CD4-positive, alpha-beta T cell treated with Interleukin-15 for 1 hour (primary cell): Measurements from ENCODE around the gene ABCA7.
A peak's percentile ranks its signal among the peaks of the same experiment; 100 is the strongest.

Experiments
- DNase-seq: peaks from one replicate; pipeline ENCODE4 v3.0.0-alpha.2; 2020

ABCA7 gene

DNA sequence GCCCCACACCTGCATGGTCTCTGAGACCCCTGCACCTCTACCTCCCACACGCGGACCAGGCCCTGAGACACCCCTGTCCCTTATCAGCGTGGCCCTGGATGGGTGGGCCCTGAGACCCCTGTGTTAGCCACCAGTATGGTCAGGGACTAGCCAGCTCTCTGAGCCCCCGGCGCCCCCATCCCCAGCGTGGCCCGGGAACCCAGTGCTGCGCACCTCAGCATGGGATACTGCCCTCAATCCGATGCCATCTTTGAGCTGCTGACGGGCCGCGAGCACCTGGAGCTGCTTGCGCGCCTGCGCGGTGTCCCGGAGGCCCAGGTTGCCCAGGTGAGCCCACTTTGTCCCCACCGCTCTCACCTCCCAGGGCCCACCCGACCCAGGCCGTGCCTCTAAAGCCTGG, 22.1 kb downstream of the ABCA7 start:
- DNase-seq: no peak

DNA sequence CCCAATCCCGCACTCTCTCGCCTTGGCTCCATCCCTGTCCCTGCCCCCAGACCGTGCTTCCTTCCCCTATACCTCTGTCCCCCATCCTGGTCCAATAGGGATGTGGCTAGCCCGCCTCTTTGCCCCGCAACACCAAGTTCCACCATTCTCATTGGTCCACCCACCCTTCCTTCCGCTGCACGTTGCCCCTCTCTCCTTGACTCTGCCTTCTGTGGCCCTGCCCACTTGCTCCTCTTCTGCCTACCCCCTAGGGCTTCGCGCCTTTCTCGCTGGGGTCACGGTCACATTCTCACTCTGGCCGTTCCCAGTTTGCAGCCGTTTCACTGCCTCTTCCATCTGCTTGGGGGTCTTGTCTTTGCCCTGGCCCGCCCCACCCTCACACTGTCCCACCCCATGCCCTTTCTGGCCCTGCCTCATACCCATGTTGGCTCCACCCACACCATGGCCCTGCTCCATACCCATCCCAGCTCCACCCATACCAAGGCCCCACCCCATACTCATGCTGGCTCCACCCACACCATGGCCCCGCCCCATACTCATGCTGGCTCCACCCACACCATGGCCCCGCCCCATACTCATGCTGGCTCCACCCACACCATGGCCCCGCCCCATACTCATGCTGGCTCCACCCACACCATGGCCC, 22.6 kb downstream of the ABCA7 start:
- no peak for DNase-seq

DNA sequence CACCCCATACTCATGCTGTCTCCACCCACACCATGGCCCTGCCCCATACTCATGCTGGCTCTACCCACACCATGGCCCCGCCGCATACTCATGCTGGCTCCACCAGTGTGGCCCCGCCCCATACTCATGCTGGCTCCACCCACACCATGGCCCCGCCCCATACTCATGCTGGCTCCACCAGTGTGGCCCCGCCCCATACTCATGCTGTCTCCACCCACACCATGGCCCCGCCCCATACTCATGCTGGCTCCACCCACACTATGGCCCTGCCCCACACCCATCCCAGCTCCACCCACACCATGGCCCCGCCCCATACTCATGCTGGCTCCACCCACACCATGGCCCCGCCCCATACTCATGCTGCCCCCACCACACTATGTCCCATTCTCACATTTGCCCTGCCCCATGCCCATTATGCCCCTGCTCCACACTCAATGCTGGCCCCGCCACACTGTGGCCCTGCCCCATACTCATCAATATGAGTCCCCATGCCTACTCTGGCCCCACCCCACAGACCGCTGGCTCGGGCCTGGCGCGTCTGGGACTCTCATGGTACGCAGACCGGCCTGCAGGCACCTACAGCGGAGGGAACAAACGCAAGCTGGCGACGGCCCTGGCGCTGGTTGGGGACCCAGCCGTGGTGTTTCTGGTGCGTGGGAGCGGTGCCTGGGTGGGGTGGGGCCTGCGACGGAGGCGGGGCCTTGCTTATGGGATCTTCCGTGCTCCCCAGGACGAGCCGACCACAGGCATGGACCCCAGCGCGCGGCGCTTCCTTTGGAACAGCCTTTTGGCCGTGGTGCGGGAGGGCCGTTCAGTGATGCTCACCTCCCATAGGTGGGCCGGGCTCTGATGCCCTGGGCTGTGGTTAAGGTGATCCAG, 23.4 kb downstream of the ABCA7 start:
- peak; percentile 81 for DNase-seq

DNA sequence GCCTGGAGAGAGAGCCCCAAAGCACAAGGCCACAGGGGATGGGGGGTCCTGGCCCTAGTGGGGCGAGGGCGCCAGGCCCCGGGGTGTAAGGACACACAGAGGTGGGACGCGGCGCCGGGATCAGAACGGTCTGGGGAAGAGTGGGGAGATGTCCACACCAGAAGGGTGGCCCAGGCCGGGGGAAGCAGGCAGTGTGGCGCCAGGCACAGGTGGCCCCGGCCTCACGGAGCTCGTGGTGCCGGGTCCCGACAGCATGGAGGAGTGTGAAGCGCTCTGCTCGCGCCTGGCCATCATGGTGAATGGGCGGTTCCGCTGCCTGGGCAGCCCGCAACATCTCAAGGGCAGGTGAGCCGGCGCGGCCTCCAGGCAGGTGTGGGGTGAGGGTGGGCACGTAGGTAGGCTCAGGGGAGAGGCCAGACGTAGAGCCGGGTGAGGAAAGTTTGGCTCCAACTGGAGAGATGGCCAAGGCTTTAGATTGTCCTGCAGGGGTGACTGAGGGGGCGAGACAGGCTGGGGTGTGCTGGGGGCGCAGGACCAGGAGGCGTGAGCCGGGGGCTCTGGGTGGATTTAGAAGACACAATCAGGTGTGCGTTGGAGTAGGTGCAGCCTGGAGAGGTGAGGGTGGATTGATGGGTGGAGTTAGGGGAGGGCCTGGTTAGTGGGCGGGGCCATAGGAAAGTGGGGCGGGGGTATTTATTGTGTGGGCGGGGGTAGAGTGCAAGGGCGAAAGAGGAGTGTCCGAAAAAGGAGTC, 24.2 kb downstream of the ABCA7 start:
- DNase-seq: no peak

DNA sequence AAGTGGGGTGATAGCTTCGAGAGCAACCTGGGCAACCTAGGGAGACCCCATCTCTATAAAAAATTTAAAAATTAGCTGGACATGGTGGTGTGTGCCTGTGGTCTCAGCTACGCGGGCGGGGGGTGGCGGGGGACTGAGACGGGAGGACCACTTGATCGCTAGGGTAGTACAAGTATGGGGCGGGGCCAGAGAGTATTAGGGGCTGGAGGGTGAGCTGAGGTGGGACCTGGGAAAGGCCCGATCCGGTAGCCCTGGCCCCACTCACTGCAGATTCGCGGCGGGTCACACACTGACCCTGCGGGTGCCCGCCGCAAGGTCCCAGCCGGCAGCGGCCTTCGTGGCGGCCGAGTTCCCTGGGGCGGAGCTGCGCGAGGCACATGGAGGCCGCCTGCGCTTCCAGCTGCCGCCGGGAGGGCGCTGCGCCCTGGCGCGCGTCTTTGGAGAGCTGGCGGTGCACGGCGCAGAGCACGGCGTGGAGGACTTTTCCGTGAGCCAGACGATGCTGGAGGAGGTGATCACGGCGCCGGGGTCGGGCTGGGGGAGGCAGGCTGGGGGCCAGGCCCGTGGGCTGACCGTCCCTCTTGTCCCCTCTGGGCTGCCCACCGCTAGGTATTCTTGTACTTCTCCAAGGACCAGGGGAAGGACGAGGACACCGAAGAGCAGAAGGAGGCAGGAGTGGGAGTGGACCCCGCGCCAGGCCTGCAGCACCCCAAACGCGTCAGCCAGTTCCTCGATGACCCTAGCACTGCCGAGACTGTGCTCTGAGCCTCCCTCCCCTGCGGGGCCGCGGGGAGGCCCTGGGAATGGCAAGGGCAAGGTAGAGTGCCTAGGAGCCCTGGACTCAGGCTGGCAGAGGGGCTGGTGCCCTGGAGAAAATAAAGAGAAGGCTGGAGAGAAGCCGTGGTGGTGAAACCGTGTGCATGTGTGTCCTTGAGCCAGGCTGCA, 25.0 kb downstream of the ABCA7 start:
- peak; percentile 73 for DNase-seq

DNA sequence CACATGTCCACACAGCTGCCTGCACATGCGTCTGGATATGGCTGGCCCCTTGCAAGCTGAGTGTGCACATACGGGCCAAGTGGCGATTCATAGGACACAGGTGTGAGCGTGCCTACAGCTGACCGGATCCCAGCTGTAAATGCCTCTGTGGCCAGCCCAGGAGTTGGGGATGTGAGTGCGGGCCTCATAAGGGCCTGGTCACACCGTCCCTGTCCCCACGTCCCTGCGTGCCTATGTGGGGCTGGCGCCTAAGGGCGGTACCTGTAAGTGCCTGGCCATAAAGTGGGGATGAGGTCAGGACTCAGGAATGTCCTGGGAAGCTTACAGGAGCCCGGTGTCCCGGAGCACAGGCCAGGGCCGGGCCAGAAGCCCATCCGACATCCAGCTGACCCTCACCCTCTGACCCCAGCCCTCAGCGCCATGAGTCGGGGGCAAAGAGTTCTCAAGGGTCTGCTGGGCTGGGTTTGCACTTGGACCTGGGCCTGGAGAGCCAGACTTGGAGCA, 25.8 kb downstream of the ABCA7 start:
- DNase-seq: no peak

DNA sequence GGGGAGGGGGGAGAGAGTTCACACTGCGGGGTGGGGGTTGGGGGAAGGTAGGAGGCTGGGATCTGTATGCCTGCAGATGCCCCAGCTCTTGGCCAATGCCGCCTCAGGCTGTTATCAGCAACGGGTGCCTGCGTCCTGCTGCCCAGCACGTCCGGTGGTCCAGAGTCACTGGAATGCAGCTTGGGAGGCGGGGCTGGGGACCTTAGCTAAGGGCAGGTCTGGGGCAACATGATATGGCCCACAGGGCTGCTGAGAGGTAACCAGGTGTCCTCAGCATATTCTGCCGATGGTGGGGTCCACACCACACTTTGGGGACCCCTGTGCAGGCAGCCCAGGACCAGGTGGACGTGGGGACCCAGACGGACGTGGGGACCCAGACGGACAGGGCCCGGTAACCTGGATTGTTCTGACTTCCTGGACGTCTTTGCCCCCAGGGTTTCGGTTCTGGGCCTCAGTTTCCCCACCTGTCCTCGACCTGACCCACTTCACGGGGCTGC, 26.4 kb downstream of the ABCA7 start:
- no peak for DNase-seq

DNA sequence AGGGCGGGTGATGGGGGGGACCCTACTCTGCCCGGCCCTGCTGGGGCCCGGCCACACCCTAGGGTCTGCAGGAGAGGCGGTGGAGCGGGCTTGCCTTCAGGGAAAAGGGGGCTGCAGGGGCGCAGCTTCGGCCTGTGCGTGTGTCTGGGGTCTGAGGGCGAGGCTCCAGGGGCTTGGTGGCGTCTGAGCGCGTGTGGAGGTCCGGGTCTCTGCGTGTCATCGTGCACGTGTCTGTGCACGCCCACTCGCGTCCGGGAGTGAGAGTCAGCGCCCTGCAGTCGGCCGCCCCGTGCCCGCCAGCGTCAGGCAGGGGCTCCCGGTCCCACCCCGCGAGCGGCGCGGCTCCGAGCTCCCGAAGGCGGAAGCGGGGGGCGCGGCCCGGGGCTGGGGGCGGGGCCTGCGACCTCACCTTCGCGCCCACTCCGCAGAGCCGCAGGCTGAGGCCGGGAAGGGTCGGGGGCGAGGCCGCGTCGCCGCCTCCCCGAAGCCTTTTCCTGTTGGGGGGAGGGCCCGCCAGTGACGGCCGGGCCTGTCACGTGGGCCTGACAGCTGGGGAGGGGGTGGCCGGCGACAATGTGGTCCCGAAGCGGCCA, 26.9 kb downstream of the ABCA7 start, which contains the start of gene ARHGAP45:
TSS of gene ARHGAP45 (plus strand) at position 420 of the 593 bp plus-strand sequence. CDS start 239 bp downstream, outside the sequence.
- DNase-seq: peak; percentile 89

DNA sequence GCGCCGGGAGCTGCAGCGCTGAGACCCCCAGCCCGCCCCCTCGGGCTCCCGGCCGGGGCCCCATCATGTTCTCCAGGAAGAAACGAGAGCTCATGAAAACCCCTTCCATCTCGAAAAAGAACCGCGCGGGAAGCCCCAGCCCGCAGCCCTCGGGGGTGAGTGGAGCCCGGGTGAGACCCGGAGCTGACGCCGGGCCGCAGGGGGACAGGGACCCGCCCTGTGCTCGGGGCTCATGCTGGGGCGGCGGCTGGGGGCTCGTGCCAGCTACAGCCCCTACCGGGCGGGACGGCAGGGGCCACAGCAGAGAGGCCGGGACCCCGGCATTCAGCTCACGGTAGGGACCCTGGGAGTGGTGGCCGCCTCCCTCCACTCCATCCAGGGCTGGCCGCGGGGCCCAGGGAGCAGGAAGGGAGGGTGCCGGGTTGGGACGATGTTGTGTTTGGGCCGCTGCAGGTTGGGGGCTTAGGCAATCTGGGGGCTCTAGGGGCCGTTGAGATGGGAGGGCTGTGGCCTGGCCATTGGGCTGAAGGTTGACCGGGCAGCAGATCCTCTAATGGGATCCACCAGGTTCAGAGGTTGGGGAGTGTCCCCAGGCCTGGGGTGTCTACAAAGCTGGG, 27.5 kb downstream of the ABCA7 start:
- no peak for DNase-seq

DNA sequence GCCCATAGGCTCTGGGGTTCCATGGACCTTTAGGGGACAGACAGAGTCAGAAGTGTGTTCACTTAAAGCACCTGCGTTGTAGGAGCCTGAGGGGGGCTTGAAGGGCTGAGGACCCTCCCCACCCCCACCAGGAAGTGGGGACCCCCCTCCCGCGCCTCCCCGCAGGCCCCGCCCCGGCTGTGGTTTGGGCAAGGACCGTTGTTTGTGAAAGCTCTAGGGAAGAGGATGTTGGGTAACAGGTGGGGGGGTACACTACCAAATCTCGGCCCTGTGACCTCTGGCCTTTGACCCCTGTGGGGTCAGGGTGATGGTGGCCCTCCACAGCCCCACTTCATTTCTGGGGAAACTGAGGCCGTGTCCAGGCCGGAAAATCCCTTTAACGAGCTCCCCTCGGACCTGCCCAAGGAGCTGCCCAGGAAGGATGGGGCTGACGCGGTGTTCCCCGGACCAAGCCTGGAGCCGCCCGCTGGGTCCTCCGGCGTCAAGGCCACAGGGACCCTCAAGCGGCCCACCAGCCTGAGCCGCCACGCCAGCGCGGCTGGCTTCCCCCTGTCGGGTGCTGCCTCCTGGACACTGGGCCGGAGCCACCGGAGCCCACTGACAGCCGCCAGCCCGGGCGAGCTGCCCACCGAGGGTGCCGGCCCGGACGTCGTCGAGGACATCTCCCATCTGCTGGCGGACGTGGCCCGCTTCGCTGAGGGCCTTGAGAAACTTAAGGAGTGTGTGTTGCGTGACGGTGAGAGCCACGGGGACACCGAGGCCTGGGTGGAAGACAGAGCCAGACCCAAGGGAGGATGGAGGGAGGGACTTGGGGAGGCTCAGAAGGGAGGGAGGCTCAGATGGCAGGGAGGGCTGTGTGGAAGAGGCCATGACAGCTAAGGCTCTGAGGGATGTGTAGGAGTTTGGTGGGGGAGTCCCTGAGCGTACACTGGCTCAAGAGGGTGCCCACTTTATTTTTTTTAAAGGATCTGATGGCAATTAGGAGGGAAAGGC, 28.4 kb downstream of the ABCA7 start:
- peak; percentile 79 for DNase-seq

DNA sequence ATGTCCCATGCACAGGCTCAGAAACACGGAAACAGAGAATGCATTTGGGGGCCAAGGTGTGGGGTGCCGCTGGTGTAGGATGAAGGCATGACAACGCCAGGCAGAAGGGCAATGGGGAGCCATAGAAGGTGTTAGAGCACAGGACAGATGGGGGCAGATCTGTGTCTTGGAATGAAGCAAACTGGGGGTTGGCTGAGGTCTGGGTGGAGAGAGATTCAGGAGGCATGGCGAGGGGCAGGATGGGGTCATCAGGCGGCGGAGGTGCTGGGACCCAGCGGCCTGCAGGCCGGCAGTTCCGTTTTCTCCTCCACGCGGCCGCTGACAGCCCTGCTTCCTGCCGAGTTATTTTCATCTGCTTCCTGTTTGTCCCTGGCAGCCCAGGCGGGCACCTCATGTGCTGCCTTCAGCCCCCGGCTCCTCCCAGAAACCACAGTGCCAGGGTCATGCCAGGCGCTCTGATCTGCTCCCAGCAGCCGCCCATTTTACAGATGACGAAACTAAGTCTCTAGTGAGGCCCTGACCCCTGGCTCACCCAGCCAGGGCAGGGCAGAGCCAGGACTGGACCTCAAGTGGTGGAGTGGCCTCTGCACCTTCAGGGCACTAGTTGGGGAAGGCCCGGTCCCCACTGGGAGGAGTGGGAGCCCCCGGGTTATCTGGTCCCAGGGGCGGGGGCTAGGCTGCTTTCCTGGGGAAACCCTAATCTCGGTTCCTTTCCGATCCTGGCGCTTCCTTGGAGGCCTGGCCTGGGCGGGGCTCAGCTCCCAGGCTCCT, 29.3 kb downstream of the ABCA7 start:
- DNase-seq: peak; percentile 86

DNA sequence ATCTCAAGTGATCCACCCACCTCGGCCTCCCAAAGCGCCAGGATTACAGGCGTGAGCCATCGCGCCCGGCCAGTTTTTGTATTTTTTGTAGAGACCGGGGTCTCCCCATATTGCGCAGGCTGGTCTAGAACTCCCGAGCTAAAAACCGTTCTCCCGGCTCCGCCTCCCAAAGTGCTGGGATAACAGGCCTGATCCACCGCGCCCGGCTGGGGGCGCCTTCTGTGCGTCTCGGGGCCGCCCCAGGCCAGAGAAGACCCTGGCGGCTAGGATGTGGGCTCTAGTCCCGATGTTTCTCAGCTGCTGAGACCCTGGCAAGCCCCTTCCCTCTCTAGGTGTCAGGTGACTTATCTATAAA, 30.6 kb downstream of the ABCA7 start:
- DNase-seq: no peak

DNA sequence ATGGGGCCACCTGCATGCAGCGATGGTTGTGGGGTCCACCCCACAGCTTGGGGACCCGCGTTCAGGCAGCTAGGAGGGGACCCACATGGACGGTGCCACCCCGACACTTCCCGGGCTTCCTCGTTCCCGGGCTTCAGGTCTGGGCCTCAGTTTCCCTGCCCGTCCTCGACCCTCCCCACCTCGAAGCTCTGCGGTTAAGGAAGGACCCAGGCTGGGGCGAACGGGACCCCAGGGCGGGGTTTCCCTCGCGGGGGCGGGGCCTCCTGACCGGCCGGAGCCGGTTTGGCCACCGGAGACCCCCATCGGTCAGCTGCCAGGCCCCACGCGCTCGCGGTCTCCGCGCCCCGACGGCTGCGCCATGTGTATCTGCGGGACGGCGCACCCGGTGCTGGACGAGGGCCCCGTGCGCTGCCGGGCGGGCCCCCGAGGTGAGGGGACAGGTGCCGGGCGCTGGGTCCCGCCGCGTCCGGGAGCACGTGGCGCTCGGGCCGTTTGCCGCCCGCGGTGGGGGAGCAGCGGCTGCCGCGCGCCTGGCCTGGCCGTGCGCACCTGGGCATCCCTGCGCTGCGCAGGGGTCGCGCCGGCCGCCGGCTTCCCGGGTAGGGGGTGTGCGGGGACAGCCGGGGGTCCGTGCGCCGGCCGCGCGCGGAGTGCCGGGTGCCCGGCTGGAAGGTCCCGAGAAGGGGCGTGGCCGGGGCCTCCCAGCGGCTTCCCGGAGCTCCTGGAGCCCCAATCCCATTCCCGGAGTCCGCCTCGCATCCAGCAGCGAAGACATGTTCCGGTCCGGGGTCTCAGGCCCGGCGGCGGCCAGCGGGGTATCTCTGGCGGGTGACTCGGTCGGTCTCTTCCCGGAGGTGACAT, 31.3 kb downstream of the ABCA7 start:
- DNase-seq: no peak

DNA sequence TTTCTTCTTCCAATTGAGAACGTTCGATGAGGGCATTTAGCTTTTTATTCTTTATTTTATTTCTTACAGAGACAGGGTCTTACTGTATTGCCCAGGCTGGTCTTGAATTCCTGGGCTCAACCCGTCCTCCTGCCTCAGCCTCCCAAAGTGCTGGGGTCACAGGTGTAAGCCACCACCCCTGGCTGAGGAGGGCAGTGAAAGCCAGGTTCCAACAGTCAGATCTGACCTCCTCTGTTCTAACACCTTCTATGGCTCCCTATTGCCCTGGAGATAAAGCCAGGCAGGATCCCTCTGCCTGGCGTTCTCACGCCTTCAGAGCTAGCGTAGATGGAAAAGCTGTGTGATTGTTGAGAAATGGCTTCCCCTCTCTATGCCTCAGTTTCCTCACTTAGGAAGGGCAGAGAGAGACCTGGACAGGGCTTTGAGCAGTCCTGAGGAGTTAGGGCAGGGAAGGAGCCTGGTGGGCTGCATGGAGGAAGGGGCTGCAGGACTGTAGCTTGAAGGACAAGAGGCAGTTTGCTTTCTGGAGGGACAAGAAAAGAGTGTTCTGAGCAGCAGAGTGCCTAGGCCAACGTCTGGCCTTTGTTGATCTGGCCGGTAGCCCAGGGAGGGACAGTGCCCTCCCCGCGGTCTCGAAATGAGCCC, 32.6 kb downstream of the ABCA7 start:
- no peak for DNase-seq

DNA sequence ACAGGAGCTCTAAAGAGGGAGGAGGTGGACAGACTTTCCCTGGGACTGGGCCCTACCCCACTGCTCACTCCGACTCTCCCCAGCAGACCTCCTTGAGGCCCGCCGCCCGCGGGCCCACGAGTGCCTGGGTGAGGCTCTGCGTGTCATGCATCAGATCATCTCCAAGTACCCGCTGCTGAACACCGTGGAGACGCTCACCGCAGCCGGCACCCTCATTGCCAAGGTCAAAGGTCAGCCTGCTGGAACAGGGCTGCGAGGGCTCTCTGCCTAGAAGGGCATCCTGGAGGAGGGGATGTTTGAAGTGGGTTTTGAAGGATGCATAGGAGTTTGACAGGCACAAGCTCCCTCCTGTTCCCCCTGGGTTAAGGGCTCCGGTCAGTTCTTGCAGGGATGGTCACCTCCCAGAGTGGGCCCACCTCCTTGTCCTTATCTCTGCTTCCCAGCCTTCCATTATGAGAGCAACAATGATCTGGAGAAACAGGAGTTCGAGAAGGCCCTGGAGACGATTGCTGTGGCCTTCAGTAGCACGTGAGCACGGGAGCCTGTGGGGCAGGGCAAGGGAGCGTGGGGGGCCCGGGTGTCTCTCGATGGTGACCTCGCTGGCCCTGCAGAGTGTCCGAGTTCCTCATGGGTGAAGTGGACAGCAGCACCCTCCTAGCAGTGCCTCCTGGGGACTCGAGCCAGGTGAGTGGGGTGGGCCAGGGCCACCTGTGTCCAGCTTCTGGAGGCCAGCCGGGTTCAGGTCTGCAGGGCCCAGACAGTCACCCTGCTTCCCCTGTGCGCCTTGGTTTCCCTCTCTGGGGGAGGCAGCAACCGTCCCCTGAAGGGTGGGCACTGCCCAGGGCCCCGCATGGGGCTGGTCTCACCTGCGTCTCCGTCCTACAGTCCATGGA, 33.4 kb downstream of the ABCA7 start:
- no peak for DNase-seq

DNA sequence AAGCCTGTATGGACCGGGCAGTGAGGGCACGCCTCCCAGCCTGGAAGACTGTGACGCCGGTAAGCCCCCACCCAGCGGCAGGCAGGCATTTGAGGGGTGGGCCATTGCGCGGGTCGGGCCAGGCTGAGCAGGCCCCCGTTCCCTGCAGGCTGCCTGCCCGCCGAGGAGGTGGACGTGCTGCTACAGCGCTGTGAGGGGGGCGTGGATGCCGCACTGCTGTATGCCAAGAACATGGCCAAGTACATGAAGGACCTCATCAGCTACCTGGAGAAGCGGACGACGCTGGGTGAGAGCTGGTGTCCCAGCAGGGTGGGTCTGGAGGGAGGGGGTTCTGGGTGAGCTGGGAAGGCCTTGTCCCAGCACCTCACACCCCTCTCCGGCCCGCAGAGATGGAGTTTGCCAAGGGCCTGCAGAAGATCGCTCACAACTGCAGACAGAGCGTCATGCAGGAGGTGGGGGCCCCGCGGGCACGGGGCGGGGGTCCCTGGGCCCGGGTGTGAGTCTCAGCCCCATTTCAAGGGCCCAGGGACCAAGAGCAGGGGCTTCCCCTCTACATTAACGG, 34.1 kb downstream of the ABCA7 start:
- no peak for DNase-seq
